ENCODE data around the gene DDX47. TPM values are rescaled to one million over a fixed set of nuclear protein-coding genes. Genes with fewer than 3 reads are reported as not detected.

Gene DDX47
- total and polyA plus RNA-seq, 2 experiments from 2014 or later, result 54.0 to 90.8 TPM

DNA sequence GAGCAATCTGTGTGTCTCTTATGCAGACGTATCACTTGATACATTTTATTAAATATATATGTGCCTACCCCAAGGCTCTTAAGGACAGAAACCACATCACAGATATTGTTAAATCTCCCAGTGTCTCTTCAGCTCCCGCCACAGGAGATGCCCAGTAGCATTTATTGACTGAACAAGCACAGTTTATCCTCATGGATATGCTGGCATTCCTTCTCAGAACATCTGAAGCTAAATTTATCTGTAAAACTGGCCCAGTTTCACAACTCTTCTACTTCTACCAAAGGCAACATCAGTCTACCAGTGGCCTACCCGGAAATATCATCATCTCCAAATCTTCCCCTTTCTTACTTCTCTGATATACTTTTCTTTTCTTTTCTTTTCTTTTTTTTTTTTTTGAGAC lies 17.0 kb upstream of the DDX47 start:
- no peaks in the 10 kb centered on the region for H3K27me3 ChIP-seq (ENCODE audit: insufficient read depth)
- TF ChIP-seq EZH2 (IDR thresholded peaks at IDR 0.05; ENCODE audit: low read depth, unreplicated experiment) (no peak), JUNB (IDR thresholded peaks at IDR 0.05; ENCODE audit: unreplicated experiment) (no peak), ZNF331 (CRISPR knock-in tag; IDR thresholded peaks at IDR 0.05; ENCODE audit: low read depth) (no peak), ZNF462 (CRISPR knock-in tag; IDR thresholded peaks at IDR 0.05) (no peak), NANOG (IDR thresholded peaks at IDR 0.05; ENCODE audit: borderline replicate concordance) (no peak), STAT1 (IDR thresholded peaks at IDR 0.05; ENCODE audit: unreplicated experiment) (no peak), ZNF114 (CRISPR knock-in tag; IDR thresholded peaks at IDR 0.05) (no peak), CREB1 (CRISPR knock-in tag; IDR thresholded peaks at IDR 0.05; ENCODE audit: low read depth) (no peak), EZH2phosphoT487 (IDR thresholded peaks at IDR 0.05; ENCODE audit: unreplicated experiment) (no peak), POLR2AphosphoS5 (IDR thresholded peaks at IDR 0.05; ENCODE audit: low read depth) (no peak), REST (IDR thresholded peaks at IDR 0.05; ENCODE audit: unreplicated experiment) (no peak), ETS1 (IDR thresholded peaks at IDR 0.05) (no peak)
- TF ChIP-seq, protein P1, sequence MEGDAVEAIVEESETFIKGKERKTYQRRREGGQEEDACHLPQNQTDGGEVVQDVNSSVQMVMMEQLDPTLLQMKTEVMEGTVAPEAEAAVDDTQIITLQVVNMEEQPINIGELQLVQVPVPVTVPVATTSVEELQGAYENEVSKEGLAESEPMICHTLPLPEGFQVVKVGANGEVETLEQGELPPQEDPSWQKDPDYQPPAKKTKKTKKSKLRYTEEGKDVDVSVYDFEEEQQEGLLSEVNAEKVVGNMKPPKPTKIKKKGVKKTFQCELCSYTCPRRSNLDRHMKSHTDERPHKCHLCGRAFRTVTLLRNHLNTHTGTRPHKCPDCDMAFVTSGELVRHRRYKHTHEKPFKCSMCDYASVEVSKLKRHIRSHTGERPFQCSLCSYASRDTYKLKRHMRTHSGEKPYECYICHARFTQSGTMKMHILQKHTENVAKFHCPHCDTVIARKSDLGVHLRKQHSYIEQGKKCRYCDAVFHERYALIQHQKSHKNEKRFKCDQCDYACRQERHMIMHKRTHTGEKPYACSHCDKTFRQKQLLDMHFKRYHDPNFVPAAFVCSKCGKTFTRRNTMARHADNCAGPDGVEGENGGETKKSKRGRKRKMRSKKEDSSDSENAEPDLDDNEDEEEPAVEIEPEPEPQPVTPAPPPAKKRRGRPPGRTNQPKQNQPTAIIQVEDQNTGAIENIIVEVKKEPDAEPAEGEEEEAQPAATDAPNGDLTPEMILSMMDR (conservative IDR thresholded peaks at IDR 0.05; ENCODE audit: low read depth in 2 of 2), result no peak
- no peaks in the 10 kb centered on the region for H4K20me1 ChIP-seq (replicated peaks; ENCODE audit: insufficient read depth)
- ATAC-seq (no peak), DNase-seq (ENCODE audit: low spot score) (no peak)
- H3K9me2 ChIP-seq (ENCODE audit: insufficient read depth), result no peaks in the 10 kb centered on the region
- no peak overlapping the region for H2AFZ ChIP-seq
- no peaks in the 10 kb centered on the region for H3F3A ChIP-seq (replicated peaks; ENCODE audit: low read depth)
- Mint-ChIP-seq H3K9me3 (peaks cover 4% of the 10 kb centered on the region; the same call in 1 of the 3 replicates), H3K36me3 (ENCODE audit: low read depth) (no peaks in the 10 kb centered on the region), H3K27ac (no peak overlapping the region), H3K27me3 (ENCODE audit: insufficient read depth, low read depth, poor library complexity) (no peaks in the 10 kb centered on the region), H3K4me1 (peaks cover 7% of the 10 kb centered on the region; the same call in 1 of the 3 replicates), H3K4me3 (no peak overlapping the region)
- H3K79me2 ChIP-seq (replicated peaks; ENCODE audit: insufficient read depth), result no peaks in the 10 kb centered on the region
- no peak overlapping the region for H3K27ac ChIP-seq (ENCODE audit: low read depth)
- H3K4me2 ChIP-seq, result no peak overlapping the region
- no peak overlapping the region for H3K4me3 ChIP-seq
- H3K4me1 ChIP-seq (ENCODE audit: insufficient read depth), result no peaks in the 10 kb centered on the region
- H3K36me3 ChIP-seq (ENCODE audit: insufficient read depth), result no peaks in the 10 kb centered on the region

All from GM23338 (cell line).